Activated naive CD4-positive, alpha-beta T cell treated with anti-CD3 and anti-CD28 coated beads, Interleukin-2, amount 50 U/mL, for 24 hours (primary cell): ENCODE measurements around the gene FOXR1.

Experiments used
- H3K27ac Mint-ChIP-seq: one replicate; pipeline ENCODE4 v1.8.0; 2021; ENCODE audit warnings: mild to moderate bottlenecking, mixed read lengths
- H3K27me3 Mint-ChIP-seq: one replicate; pipeline ENCODE4 v1.8.0; 2021; ENCODE audit warnings: mixed read lengths
- H3K36me3 Mint-ChIP-seq: one replicate; pipeline ENCODE4 v1.8.0; 2021; ENCODE audit warnings: mixed read lengths
- H3K4me1 Mint-ChIP-seq: one replicate; pipeline ENCODE4 v1.8.0; 2021; ENCODE audit warnings: mixed read lengths
- H3K4me3 Mint-ChIP-seq: one replicate; pipeline ENCODE4 v1.8.0; 2021; ENCODE audit warnings: mild to moderate bottlenecking, mixed read lengths
- H3K9me3 Mint-ChIP-seq: one replicate; pipeline ENCODE4 v1.8.0; 2021; ENCODE audit warnings: mixed read lengths

FOXR1 gene

DNA sequence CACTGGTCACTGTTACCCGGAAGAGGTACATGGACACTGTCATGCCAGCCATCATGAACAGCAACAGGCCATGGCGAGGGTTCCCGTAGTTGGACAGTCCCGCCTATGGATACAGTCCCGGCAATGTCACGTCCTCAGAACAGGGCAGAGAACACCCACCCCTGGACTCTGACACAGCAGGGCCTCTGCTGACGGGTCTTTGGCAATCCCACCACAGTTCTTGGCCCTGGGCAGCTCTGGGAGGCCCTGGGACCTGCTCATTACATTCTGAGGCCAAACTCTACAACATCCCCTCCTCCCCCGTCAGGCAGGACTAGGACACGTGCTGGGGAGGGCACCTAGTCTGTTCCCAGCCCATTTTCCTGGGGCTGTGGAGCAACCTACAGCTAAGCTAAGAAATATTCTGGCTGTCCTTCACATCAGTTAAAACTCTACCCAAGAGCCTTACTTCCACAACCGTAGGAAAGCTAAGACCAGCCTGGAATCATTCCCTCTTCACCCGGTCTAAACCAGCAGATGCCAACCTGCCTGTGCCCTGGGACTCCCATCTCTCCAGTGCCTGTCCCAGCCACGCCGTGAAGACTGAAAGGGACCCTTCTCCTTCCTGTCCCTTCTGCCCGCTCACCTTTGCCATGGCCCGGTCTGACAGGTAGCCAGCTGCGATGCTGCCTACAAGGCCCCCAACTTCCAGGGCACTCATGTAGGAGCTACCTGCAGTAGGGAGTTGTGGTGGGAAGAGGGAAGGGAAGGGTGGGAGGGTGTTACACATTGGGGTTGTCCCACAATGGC lies 54.6 kb downstream of the FOXR1 start:
- H3K27me3 Mint-ChIP-seq: no peaks in the 10 kb centered on the region
- H3K36me3 Mint-ChIP-seq: peaks cover 6% of the 10 kb centered on the region
- no peak overlapping the region for H3K4me3 Mint-ChIP-seq
- H3K27ac Mint-ChIP-seq: no peak overlapping the region
- H3K9me3 Mint-ChIP-seq: no peaks in the 10 kb centered on the region
- peaks cover 56% of the 10 kb centered on the region for H3K4me1 Mint-ChIP-seq

DNA sequence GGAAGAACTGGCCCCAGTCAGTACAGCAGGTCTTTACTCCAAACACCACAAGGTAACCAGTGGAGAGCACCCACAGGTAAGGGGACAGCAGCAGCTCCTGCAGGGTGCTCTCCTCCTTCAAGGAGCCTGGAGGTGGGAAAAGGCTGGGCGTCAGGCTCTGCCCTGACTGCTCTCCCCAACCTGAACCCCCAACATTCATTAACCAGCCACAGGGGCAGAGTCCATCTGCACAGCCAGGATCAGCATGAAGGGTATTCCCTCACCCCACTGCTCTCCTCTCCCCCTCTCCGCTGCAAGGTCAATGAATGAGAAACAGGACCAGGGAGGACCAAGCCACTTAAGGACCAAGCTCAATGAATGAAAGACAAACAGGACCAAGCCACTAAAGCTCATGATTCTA lies 55.4 kb downstream of the FOXR1 start:
- H3K9me3 Mint-ChIP-seq: no peaks in the 10 kb centered on the region
- peaks cover 53% of the 10 kb centered on the region for H3K4me1 Mint-ChIP-seq
- H3K36me3 Mint-ChIP-seq: peaks cover 4% of the 10 kb centered on the region
- no peaks in the 10 kb centered on the region for H3K27me3 Mint-ChIP-seq
- peak overlapping the region; percentile 53 for H3K27ac Mint-ChIP-seq
- no peak overlapping the region for H3K4me3 Mint-ChIP-seq

DNA sequence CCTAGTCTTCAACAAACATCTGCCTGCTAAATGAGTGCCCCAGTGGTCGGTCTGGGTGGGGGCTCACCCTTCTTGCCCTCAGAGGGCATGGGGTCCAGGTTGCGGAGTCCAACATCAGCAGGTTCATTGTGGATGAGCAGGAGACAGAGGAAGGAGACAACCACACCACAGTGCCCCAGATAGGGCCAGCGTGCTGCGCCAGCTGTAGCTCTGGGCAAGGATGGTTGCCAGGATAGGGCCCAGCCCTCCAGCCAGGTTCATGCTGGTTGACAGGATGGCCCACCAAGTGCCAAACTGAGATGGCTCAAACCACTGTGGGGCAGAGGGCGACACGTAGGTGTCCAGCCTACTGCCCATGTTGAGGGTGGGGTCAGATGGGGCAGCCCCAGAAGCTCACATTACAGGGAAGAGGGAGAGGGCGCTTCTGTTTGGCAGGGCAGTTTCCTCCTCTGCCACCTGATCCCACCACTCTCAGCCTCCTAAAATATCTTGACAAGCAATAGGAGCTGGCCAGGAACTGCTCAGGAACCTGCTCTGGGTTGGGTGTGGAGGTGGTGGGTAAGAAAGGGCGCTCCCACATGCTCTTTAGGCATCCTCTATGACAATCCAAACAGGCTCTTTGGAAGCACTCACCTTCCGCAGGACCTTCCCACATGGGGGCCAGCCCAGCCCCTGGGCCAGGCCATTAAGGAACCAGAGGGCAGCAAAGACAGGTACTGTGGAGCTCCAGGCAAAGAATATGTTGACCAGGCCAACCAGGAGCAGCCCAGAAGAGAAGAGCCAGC lies 56.2 kb downstream of the FOXR1 start:
- H3K36me3 Mint-ChIP-seq: peaks cover 2% of the 10 kb centered on the region
- H3K4me3 Mint-ChIP-seq: no peak overlapping the region
- peaks cover 48% of the 10 kb centered on the region for H3K4me1 Mint-ChIP-seq
- no peaks in the 10 kb centered on the region for H3K27me3 Mint-ChIP-seq
- no peaks in the 10 kb centered on the region for H3K9me3 Mint-ChIP-seq
- H3K27ac Mint-ChIP-seq: no peak overlapping the region

DNA sequence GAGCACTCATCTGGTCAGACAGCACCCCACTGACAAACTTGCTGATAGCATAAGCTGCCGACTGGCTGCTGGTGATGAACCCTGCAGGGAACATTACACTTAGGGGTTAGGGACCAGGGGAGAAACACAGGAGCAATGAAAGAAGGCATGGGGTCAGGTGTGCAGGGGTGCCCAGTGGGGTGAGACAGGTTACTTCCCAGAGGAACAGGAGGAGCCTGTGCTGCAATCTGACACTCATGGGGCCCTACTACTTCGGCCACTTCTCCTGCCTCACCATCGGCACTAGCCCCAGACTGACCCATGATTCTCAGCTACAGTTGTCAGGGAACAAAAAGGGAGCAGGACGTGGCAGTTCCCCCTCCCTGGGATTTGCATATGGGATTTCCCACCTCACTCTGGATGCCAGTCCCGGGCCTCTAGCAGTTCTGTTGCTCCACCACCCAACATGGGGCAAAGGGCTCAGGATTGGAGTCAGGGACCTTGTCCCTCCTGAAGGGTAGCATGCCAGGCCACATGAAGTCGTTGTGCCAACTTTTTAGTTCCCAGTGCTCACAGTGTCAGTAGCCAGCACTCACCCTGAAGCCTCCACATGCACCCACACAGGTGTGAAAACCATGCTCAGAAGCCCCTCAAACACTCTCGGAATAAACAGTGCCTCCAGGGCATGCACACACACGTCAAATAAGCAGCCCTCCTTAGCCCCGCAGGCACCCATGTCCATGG lies 56.9 kb downstream of the FOXR1 start:
- H3K4me3 Mint-ChIP-seq: no peak overlapping the region
- H3K4me1 Mint-ChIP-seq: peaks cover 44% of the 10 kb centered on the region
- no peaks in the 10 kb centered on the region for H3K27me3 Mint-ChIP-seq
- no peak overlapping the region for H3K27ac Mint-ChIP-seq
- peaks cover under 1% of the 10 kb centered on the region for H3K36me3 Mint-ChIP-seq
- H3K9me3 Mint-ChIP-seq: no peaks in the 10 kb centered on the region

DNA sequence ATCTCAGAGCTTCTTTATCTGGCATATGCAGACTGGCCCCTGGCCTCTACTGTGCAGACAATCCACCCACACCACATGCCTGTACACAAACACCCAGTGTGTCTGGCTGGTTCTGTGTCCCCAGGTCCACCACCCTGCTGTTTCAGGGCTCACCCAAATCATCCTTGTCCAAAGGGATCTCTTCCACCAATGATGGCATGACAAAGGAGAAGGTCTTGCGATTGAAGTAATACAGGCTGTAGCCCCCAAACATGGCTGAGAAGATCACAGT lies 57.4 kb downstream of the FOXR1 start:
- H3K4me3 Mint-ChIP-seq: no peak overlapping the region
- H3K36me3 Mint-ChIP-seq: no peaks in the 10 kb centered on the region
- H3K4me1 Mint-ChIP-seq: peaks cover 39% of the 10 kb centered on the region

DNA sequence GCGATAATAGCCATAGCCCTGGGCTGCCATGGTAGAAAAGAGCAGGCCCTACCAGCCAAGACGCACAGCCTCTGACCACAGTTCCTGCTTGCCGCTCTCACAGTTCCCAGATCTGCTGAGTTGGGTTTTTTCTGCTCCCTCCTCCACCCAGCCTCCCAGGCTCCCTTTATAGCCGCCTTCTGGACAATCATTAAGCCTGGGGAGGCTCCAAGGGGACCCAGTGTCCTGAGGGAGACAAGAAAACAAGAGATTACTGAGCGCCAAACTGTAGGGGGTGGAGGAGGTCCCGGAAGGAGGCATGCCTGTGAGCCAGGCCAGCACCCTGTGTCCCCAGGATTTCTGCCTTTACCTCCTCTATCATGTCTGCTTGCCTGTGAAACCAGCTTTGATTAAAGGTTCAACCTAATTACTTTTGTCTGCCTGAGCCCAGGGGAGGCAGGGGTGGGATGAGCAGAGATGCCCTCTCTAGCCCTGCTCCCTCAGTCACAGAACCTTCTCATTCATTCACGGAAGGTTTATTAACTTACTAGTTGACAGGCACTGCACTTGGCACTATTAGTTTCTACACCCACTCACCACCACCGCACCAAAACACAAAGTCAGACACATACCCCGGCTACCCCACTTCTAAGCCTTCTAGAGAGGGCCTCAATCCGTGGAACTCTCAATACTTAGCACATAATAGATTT lies 57.9 kb downstream of the FOXR1 start:
- Mint-ChIP-seq H3K36me3 (no peaks in the 10 kb centered on the region), H3K27me3 (no peaks in the 10 kb centered on the region), H3K9me3 (no peaks in the 10 kb centered on the region), H3K4me3 (peak overlapping the region; percentile 86), H3K27ac (peak overlapping the region; percentile 92), H3K4me1 (peaks cover 34% of the 10 kb centered on the region)

More for the DNA sequence above, 57.4 kb downstream of the FOXR1 start:
- Mint-ChIP-seq H3K27ac (no peak overlapping the region), H3K27me3 (no peaks in the 10 kb centered on the region), H3K9me3 (no peaks in the 10 kb centered on the region)

DNA sequence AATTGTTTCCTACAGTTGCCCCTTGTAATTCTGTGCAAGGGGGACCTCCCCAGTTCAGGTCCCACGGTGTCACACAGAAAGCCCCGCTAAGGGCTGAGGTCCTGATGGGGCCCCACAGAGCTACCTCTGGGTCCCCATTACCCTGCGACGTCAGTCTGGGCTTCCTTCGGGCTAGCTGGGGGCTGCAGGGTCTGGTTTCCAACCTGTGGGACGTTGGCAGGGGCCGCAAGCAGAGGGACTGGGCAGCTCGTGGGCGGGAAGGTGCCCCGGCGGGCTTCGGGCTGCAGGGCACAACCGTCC lies 58.4 kb downstream of the FOXR1 start:
- H3K27me3 Mint-ChIP-seq: no peaks in the 10 kb centered on the region
- peak overlapping the region; percentile 86 for H3K4me3 Mint-ChIP-seq
- peaks cover 29% of the 10 kb centered on the region for H3K4me1 Mint-ChIP-seq
- no peaks in the 10 kb centered on the region for H3K9me3 Mint-ChIP-seq
- no peaks in the 10 kb centered on the region for H3K36me3 Mint-ChIP-seq
- H3K27ac Mint-ChIP-seq: peak overlapping the region; percentile 92

DNA sequence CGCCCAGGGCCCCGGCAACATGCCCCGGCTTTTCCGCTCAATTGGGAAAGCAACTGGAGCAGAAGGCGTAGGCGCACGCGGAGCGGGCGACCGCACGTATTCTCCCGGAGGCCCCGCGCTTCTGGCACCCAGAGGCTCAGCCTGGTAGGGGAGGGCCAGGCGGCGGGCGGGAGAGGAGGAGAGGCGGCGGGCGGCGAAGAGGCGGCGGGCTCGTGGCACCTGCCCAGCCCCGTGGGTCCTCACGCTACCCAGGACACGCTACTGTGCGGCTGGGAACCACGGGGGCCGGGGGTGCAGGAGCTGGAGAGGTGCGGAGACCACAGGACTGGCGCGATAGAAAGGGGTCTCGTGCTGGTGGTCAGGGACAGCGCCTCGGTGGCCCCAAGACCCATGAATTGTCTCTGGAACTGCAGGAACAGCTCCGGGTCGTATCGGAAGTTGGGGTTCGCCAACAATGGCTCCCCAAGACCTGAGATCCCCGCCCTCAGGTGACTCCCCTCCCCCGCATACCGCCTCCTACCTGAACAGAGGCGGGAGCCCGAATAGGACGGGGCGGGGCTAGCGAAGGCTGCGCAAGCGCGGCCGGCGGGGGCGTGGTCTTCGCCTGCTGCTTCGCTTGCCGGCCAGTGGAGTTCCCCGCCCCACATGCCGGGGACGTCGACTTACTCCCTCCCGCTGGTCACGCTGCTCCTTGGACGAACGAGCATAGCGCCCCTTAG lies 58.9 kb downstream of the FOXR1 start, which contains the start of gene SLC37A4:
SLC37A4 (minus strand) TSS at position 549 of the 719 bp plus-strand sequence.
- H3K4me3 Mint-ChIP-seq: peak within 1 kb of the TSS; percentile 86
- no peaks in the 10 kb centered on the region for H3K36me3 Mint-ChIP-seq
- no peaks in the 10 kb centered on the region for H3K9me3 Mint-ChIP-seq
- peaks cover 24% of the 10 kb centered on the region for H3K4me1 Mint-ChIP-seq
- peak within 1 kb of the TSS; percentile 92 for H3K27ac Mint-ChIP-seq
- no peaks in the 10 kb centered on the region for H3K27me3 Mint-ChIP-seq
